ENCODE results near the gene NSL1.
"Not testable (repeated sequence)": the region's sequence is repeated elsewhere in the genome, so short reads cannot be mapped to it uniquely, and the experiment has no call there.

The NSL1 gene

DNA sequence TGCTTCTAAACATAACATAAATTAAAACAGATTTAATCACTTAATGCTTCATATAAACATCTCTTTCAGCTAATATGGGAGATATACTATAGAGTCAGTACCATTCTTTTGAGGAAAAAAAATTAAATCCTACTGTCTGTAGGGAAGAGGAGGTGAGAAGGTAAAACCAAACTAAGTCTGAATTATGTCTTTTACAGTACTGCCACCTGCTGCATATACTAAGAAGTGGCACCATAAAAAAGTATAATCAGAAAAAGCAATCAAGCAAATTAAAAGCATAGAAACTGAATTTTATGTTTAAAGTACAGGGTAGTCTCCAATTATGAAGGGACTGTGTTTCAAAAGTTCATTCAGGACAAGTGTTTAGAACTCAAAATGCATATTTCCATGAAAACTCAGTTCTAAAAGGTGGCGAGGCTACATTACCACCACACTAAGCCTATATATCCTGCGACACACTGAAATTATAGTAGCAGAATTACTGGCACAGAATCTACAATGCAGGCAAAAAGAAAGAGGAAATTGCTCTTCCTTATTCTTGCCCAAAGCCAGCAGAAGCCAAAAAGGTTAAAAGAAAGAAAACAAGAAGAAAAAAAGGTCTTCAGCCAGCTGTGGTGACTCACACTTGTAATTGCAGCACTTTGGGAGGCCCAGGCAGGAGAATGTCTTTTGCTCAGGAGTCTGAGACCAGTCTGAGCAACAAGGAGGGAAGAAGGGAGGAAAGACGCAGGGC is 9.0 kb downstream of the NSL1 start:
- DNase-seq (ENCODE audit: low read depth) = peak; percentile 62

DNA sequence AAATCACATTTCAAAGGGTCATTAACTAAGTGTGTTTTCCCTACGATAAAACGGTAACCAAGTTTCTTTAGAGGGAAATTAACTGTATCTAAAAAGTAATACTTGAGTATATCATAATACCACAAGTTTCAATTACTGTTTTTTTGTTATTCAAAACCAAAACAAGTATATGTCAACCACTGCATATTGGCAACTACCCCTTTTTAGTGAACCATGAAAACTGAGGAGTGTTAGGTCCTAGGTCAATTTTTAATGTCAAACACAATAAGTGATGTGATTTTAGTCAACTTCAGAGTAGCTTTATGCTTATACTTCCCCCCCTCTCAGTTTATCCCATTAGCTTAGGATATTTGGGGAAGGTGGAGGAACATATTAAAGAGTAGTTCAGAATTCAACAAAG is 10.4 kb downstream of the NSL1 start:
- no peak for DNase-seq (ENCODE audit: low read depth)

DNA sequence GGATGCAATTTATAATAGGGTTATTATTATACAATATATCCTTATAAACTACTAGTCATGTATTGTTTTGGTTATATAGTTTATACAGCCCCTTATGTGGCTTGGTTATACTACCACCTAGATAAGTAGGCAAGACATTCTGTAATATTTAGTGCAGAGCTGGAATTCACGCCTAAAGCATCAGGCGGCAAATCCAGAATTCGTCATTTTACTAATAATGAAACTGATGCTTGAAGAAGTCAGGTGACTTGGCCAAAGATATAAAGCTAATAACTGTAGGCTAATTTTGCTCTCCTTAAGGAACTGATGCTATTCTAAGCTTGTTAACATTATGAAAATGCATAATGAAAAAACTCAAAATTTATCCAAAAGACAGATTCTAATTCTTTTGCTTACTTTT is 10.8 kb downstream of the NSL1 start:
- no peak for DNase-seq (ENCODE audit: low read depth)

DNA sequence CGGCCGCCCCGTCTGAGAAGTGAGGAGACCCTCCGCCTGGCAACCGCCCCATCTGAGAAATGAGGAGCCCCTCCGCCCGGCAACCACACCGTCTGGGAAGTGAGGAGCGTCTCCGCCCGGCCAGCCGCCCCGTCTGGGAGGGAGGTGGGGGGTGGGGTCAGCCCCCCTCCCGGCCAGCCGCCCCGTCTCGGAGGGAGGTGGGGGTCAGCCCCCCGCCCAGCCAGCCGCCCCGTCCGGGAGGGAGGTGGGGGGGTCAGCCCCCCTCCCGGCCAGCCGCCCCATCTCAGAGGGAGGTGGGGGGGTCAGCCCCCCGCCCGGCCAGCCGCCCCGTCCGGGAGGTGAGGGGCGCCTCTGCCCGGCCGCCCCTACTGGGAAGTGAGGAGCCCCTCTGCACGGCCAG is 12.5 kb downstream of the NSL1 start:
- DNase-seq (ENCODE audit: low read depth) = not testable (repeated sequence)

DNA sequence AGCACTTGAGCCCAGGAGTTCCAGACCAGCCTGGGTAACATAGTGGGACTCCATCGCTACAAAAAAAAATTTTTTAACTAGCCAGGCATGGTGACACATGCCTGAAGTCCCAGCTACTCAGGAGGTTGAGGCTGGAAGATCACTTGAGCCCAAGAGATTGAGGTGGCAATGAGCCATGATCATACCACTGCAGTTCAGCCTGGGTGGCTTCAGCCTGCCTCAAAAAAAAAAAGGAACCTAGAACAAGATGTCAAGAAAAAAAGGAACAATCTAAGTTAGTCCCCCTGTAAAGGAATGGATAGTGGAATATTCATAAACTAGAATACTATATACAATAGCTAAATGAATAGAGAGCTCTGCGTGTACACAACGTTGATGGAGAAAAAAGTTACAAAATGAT is 14.4 kb downstream of the NSL1 start:
- DNase-seq (ENCODE audit: low read depth) = no peak

DNA sequence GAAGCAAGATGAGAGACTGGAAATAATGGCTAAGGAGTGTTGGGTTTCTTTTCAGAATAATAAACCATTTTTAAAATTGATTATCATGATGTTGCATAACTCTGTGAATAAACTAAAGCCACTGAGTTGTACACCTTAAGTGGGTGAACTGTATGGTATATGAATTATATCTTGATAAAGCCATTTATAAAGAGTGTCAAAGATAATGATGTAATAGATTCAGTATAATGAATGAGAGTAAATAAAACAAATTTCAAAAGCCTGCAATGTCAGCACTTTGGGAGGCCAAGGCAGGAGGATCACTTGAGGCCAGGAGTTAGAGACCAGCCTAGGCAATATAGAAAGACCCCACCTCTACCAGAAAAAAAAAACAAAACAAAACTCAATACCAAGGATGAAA is 16.3 kb downstream of the NSL1 start:
- no peak for DNase-seq (ENCODE audit: low read depth)

DNA sequence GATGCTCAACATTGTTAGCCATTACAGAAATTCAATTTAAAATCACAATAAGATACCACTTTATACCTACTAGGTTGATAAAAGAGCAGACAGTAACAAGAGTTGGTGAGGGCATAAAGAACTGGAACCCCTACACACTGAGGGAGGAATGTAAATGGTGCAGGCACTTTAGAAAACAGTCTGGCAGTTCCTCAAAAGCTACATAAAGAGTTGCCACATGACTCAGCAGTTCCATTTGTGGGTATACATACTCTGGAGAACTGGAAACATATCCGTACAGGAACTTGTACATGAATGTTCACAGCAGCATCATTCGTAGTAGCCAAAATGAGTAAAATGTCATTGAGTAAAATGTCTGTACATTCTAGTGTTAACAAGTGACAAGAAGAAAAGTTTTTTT is 17.0 kb downstream of the NSL1 start:
- peak; percentile 37 for DNase-seq (ENCODE audit: low read depth)

DNA sequence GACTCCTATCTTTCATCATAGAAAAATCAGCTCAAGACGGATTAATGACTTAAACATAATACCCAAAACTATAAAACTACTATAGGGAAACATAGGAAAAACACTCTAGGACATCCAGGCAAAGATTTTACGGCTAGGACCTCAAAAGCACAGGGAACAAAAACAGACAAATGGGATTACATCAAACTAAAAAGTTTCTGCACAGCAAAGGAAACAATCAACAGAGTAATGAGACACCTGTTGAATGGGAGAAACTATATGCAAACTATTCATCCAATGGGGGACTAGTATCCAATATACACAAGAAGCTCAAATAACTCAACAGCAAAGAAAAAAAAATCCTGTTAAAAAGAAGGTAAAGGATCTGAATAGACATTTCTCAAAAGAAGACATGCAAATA is 18.6 kb downstream of the NSL1 start:
- no peak for DNase-seq (ENCODE audit: low read depth)

DNA sequence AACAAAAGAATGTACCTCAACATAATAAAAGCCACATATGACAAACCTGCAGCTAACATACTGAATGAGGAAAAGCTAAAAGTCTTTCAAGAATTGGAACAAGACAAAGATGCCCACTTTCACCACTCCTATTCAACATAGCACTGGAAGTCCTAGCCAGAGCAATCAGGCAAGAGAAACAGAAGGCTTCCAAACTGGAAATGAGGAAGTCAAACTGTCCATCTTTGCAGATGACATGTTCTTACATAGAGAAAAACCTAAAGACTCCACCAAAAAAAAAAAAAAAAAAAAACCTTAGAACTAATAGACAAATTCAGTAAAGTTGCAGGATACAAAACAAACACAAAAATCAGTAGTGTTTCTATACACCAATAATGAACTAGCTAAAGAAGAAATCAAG is 20.2 kb downstream of the NSL1 start:
- no peak for DNase-seq (ENCODE audit: low read depth)

DNA sequence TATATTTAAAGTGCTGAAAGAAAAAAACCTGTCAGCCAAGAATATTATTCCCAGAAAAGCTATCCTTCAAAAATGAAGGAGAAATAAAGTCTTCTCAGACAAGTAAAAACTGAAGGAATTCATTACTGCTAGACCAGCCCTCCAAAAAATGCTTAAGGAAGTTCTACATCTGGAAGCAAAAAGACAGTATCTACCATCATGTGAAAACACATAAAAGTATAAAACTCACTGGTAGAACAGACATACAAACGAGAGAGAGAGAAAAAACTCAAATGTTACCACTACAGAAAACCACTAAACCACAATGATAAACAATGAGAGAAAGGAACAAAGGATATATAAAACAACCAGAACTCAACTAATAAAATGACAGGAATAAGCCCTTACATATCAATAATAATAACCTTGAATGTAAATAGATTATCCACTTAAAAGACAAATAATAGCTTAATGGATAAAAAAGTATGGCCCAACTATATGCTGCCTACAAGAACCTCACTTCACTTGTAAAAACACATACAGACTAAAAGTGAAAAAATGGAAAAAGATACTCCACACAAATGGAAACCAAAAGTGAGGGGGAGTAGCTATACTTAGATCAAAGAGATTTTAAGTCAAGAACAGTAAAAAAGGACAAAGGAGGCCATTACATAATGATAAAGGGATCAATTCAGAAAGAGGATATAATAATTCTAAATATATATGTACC is 22.0 kb downstream of the NSL1 start:
- DNase-seq (ENCODE audit: low read depth) = peak; percentile 17

DNA sequence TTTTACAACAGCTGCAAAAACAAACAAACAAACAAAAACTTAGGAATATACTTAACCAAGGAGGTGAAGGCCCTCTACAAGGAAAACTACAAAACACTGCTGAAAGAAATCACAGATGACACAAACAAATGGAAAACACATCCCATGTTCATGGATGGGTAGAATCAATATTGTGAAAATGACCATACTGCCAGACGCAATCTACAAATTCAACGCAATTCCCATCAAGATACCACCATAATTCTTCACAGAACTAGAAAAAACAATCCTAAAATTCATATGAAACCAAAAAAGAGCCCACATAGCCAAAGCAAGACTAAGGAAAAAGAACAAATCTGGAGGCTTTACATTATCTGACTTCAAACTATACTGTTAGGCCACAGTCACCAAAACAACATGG is 24.8 kb downstream of the NSL1 start:
- not testable (repeated sequence) for DNase-seq (ENCODE audit: low read depth)

DNA sequence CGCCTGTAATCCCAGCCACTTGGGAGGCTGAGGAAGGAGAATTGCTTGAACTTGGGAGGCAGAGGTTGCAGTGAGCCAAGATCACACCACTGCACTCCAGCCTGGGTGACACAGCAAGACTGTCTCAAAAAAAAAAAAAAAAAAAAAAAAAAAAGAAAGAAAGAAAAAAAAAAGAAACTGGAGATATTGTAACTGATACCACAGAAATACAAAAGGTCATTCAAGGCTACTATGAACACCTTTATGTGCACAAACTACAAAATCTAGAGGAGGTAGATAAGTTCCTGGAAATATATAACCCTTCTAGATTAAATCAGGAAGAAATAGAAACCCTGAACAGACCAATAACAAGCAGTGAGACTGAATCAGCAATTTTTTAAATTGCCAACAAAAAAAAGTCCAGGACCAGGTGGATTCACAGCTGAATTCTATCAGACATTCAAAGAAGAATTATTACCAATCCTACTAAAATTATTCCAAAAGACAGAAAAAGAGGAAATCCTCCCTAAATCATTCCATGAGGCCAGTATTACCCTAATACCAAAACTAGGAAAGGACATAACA is 26.8 kb downstream of the NSL1 start:
- DNase-seq (ENCODE audit: low read depth) = not testable (repeated sequence)

DNA sequence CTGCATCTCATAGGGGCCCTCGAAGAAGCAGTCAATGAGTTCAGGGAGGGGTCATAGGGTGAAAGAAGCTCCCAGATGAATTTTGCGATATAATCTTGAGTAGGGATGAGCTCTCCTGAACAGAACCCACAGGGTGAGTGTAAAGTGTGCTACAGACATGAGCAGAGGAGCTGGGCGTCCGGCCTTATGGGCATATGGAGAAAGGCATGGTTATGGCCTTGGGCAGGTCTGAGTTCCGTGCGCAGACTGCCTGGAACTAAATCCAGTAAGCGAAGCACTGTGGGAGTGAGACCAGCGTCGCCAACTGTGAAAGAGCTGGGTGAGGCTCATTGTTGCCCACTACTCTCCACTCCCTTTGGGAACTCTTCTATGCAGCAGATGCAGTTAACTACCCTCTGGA is 28.7 kb downstream of the NSL1 start:
- no peak for DNase-seq (ENCODE audit: low read depth)

DNA sequence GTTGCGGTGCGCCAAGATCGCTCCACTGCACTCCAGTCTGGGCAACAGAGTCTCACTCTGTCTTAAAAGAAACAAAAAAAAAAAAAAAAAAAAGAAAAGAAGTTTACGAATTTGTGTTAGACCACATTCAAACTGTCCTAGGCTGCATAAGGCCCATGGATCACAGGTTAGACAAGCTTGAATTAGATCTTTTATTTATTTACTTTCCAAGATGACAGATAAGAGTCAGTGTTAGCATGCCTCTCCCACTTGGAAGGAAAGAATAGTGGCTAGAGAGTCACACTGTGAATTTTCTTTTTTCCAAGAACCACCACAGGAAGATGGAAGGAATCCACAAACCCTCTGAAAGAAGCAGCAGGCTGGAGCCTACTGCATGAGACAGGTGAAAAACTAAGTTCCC is 29.3 kb downstream of the NSL1 start:
- no peak for DNase-seq (ENCODE audit: low read depth)

DNA sequence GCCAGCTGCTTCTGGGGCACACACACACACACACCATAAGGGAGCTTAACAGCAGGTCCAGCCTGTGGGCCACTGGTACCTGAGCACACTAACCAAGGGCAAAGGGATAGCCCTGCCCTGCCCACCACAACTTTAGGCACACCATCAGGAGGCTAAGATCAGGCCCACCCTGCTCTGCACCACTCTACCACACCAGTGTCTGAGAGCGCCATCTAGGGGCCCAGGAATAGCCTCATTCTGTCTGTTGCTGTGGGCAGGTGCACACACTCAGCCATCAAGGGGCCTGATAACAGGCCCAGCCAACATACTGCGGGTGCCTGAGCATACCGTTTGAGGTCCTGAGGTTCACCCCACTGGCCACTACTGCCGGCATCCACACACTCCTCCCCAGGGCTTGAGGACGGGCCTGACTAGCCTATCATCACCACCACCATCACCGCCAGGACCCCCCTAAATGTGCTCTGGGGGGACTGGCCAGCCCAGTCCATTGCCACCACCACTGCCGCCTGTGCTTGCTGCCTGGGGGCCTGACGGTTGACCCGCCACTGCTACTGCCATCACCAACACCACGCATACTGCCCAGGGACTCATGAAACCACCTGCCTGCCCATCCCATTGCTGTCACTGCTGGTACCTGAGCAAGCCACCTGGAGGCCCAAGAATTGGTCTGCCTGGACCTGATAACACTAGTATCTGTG is 31.3 kb downstream of the NSL1 start:
- DNase-seq (ENCODE audit: low read depth) = peak; percentile 39

DNA sequence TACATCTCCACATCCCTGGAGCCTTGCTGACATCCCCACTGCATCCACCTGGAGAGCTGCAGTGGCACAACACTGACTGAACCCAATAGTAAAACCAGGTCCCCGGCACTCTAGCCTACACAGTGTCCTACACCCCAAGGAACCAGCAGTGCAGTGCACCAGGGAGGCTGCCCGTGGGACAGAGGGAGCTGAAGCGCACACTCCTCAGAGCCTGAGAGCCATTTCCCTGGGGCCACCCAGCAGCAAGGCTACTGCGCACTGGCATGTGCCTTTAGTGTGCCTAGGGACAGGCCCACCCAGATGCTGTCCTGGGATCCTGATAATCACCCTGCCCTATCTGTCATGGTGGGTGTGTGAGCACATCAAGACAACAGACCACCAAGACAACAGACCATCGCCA is 31.9 kb downstream of the NSL1 start:
- no peak for DNase-seq (ENCODE audit: low read depth)

DNA sequence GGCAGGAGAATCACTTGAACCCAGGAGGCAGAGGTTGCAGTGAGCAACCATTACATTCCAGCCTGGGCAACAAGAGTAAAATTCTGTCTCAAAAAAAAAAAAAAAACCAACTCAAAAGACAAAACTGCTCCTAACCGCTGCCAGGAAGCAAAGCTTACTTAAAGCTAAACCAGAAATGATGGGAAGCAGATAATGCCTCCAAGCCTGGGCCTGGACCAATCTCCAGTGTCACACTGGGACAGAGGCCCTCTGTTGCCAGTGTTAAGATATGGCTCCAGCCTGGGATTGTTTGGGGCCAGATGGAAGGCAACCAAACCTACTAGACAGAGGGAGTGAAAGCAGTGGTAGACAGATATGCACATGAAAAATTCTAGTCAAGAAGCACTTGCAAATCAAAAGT is 36.9 kb downstream of the NSL1 start:
- DNase-seq (ENCODE audit: low read depth) = no peak

DNA sequence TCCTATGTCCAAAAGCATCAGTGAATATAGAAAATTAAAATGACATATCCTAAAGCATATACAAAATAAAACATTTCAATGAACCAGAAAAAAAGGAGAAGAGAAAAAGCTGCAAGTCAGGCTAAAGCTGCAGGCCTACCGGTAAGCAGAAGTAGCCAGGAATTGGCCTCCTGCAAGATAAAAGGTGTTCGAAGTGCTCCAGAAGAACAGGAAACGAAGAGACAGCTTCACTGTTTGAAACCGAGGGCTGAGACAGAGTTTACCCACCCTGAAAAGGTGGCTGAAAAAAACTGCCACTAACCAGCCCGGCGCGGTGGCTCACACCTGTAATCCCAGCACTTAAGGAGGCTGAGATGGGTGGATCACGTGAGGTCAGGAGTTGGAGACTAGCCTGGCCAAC is 37.4 kb downstream of the NSL1 start:
- DNase-seq (ENCODE audit: low read depth) = no peak

DNA sequence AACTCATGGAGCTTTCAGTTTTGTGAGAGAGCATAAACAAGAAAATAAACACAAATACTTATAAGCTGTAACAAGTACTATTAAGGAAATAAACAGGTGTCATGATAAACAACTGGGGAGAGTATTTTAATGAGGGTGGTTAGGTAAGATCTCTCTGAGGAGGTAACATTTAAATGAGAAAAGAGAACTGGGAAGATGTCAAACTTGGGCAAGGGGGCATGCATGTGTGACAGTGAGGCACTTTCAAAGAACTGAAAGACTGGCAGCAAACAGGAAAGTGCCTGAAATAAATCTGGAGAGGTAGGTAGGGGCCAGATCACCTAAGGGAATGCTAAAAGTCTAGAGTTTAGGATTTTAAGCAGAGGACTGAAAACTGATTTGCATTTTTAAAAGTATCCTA is 37.8 kb downstream of the NSL1 start:
- DNase-seq (ENCODE audit: low read depth) = no peak

DNA sequence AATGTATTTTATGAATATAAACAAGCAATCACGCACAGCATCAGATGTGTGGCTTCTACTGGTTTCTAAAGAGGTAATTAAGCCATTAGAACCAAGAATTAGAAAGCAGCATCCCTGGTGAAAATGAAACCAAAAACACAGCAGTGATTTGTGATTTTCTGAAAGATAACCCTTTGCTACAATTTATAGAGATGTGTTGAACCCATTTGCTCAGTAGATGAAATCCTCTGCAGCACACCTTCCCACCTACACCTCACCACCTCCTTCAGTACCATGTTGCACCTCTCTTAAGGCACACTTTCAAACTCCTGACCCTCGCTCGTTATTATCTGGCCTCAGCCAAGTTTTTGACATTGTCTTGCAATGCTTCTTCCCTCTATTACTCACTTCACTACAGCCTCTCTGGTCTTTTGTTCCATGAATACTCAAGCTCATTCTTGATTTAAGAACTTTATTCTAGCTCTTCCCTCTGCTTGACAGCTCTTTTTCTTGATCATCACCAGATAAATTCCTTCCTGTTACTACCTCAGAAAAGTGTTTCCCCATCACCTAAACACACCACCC is 38.6 kb downstream of the NSL1 start:
- DNase-seq (ENCODE audit: low read depth) = peak; percentile 25

DNA sequence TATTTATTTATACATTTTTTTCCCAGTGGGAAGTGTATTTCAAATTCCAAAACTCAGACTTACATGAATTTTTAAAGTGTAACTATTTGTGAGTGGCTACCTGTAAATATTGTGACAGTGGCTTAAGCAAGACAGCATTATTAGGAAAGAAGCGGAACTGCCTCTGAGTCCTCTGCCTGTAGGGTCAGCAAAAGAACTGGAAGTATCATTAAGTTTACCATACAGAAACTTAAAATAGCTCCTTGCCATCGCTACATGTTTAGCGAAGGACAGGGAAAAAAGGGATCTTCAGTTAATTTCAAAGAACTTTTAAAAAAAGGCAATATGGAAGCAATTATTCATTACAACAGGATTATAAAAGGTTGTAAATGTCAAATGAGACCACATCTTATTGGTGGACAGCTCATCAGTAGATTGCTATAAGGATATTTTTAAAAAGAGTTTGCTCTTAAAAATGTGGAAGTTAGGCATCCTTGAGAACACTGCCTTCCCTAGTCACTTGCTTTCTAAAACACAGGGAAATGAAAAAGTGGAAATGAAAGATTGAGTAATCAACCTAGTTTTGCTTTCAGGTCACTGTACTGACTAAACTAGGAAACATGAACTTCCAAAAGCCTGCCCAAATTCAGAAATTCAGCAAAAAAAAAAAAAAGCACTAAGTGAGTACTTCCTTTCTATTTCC is 39.2 kb downstream of the NSL1 start:
- DNase-seq (ENCODE audit: low read depth) = peak; percentile 30
